SU-DHL-6 (cell line): ENCODE results near the gene LKAAEAR1.

Experiments
- CTCF ChIP-seq: fragments of 200-600 bp; sonication (generic); IDR thresholded peaks from one replicate; pipeline ENCODE4 v1.5.1; 2017; ENCODE audit warnings: antibody characterized with exemption, mild to moderate bottlenecking, low read length, moderate library complexity; ENCODE audit not compliant: insufficient read depth, poor library complexity, severe bottlenecking
- EZH2phosphoT487 ChIP-seq: fragments of 200-600 bp; sonication (generic), shearing (Covaris generic); conservative IDR thresholded peaks from 2 replicates; pipeline ENCODE4 v1.6.1; 2018; ENCODE audit warnings: mild to moderate bottlenecking, antibody characterized with exemption, low read length, moderate library complexity, mixed read lengths

GRCh38 chr20:64107736-64108457 lies 23.7 kb upstream of the LKAAEAR1 start:
- TF ChIP-seq CTCF (no peak), EZH2phosphoT487 (no peak)
